Inferior parietal cortex (tissue), 1 donor: ENCODE data around the gene NME9.

ENCODE experiments used
- DNase-seq: peaks from one replicate; pipeline ENCODE4 v3.0.0-alpha.2; 2016; ENCODE audit errors: extremely low spot score

The NME9 gene

GRCh38 chr3:138362538-138362937 is 32.9 kb upstream of the NME9 start:
- no peak for DNase-seq

- no peak for DNase-seq
Measured at GRCh38 chr3:138361561-138361971, 31.9 kb upstream of the NME9 start.

GRCh38 chr3:138360869-138361525 is 31.3 kb upstream of the NME9 start:
- no peak for DNase-seq

- DNase-seq, result no peak
Measured at GRCh38 chr3:138359919-138360868, 30.5 kb upstream of the NME9 start.

GRCh38 chr3:138359148-138359918 is 29.7 kb upstream of the NME9 start:
- DNase-seq, result no peak

GRCh38 chr3:138356730-138357405 is 27.2 kb upstream of the NME9 start:
- no peak for DNase-seq

- no peak for DNase-seq
Measured at GRCh38 chr3:138355071-138355470, 25.4 kb upstream of the NME9 start.

- no peak for DNase-seq
Measured at GRCh38 chr3:138354376-138354775, 24.7 kb upstream of the NME9 start.

GRCh38 chr3:138351916-138352550 is 22.4 kb upstream of the NME9 start:
- no peak for DNase-seq

- DNase-seq, result no peak
Measured at GRCh38 chr3:138351151-138351550, 21.5 kb upstream of the NME9 start.

- DNase-seq, result no peak
Measured at GRCh38 chr3:138349926-138350665, 20.4 kb upstream of the NME9 start.

GRCh38 chr3:138348754-138349739 is 19.4 kb upstream of the NME9 start:
- no peak for DNase-seq

- peak; percentile 65 for DNase-seq
Measured at GRCh38 chr3:138347960-138348753, 18.5 kb upstream of the NME9 start, which contains the start of gene MRAS. MRAS (plus strand) TSS chr3:138348579; CDS start chr3:138372884, 24,305 bp downstream.

GRCh38 chr3:138344754-138345153 is 15.1 kb upstream of the NME9 start:
- DNase-seq, result no peak

GRCh38 chr3:138340511-138340910 is 10.9 kb upstream of the NME9 start:
- no peak for DNase-seq

- no peak for DNase-seq
Measured at GRCh38 chr3:138338811-138339210, 9.2 kb upstream of the NME9 start.

- DNase-seq, result no peak
Measured at GRCh38 chr3:138338244-138338643, 8.6 kb upstream of the NME9 start.

GRCh38 chr3:138336454-138336999 is 6.9 kb upstream of the NME9 start:
- DNase-seq, result no peak
